Stomach (tissue), 9 donors: ENCODE results near the gene TBC1D3B. TPM values are rescaled to one million over a fixed set of nuclear protein-coding genes. Genes with fewer than 3 reads are reported as not detected.
"Not testable (repeated sequence)": the region's sequence is repeated elsewhere in the genome, so short reads cannot be mapped to it uniquely, and the experiment has no call there.

Source experiments
- DNase-seq, 2 donors: peaks; one replicate each; pipeline versions ENCODE4 v3.0.0 to v3.0.0-alpha.2; 2013 to 2019
- H3K27ac ChIP-seq, 5 donors: fragments of 200-600 bp in 4 of 5; sonication (generic) in 4 of 5; one replicate each; pipeline ENCODE4 v1.5.1; 2013 to 2019; ENCODE audit warnings: mild to moderate bottlenecking in 1 of 5, moderate library complexity in 1 of 5
- H3K27me3 ChIP-seq, 3 donors: fragments of 200-600 bp; sonication (generic); one replicate each; pipeline ENCODE4 v1.5.1; 2017 to 2019; ENCODE audit warnings: mixed run types in 1 of 3
- H3K36me3 ChIP-seq, 4 donors: fragments of 200-600 bp; sonication (generic); 1 replicate in 3 of 4; 2 replicates in 1 of 4; pipeline ENCODE4 v1.5.1; 2016 to 2019
- H3K4me1 ChIP-seq, 4 donors: fragments of 200-600 bp; sonication (generic); one replicate each; pipeline ENCODE4 v1.5.1; 2016 to 2019
- H3K4me3 ChIP-seq, 4 donors: fragments of 200-600 bp; sonication (generic) in 3 of 4; one replicate each; pipeline ENCODE4 v1.5.1; 2016 to 2019; ENCODE audit warnings: mild to moderate bottlenecking in 1 of 4
- H3K9me3 ChIP-seq, 4 donors: fragments of 200-600 bp; sonication (generic); one replicate each; pipeline ENCODE4 v1.5.1; 2016 to 2019
- EP300 ChIP-seq: sonication (generic); formaldehyde crosslinking; IDR thresholded peaks from one replicate; pipeline ENCODE4 v1.6.1; 2017; ENCODE audit warnings: antibody characterized with exemption
- POLR2A ChIP-seq, 4 donors: fragments of 450-650 bp; IDR thresholded peaks; one replicate each; pipeline ENCODE4 v1.6.1; 2016; ENCODE audit warnings: antibody characterized with exemption in 4 of 4, control low read depth in 2 of 4, mild to moderate bottlenecking in 1 of 4, moderate library complexity in 1 of 4
- POLR2AphosphoS5 ChIP-seq, 3 donors: sonication (generic); formaldehyde crosslinking; IDR thresholded peaks; one replicate each; pipeline ENCODE4 v1.6.1; 2016; ENCODE audit warnings: antibody characterized with exemption in 3 of 3
- WGBS, 5 donors: extraction: QIAGEN DNeasy Blood & Tissue Kit in 3 of 5; methylation state at CpG; one replicate each; pipeline versions ENCODE4 v1.1.5 to v1.1.7; 2013 to 2018; 5-methylcytosine and 5-hydroxymethylcytosine counted together
- intact Hi-C: fragments of 100-400 bp; cut with DNase I; formaldehyde crosslinking; loops from one replicate; pipeline ENCODE4 v1.15.1; 2023; ENCODE audit warnings: low total_unique reads
- polyA plus RNA-seq, 3 donors: library from polyadenylated mRNA; stranded (reverse); fragments of 200-250 nt; gene quantifications; one replicate each; pipeline ENCODE4 v1.2.3, GENCODE V29; 2013
- total RNA-seq, 5 donors: library from RNA; depleted of rRNA; stranded (reverse); fragments of >200 nt; gene quantifications; one replicate each; pipeline versions ENCODE4 v1.1.0 to v1.2.3, GENCODE V29; 2014 to 2016
- TF ChIP-seq, protein P1 (sequence below), 7 experiments: fragments of 450-650 bp in 4 of 7; fragments of 200-600 bp in 3 of 7; sonication (generic) in 3 of 7; IDR thresholded peaks; one replicate each; pipeline ENCODE4 v1.5.1; 2016 to 2019; ENCODE audit warnings: antibody characterized with exemption in 7 of 7, control low read depth in 2 of 7, mild to moderate bottlenecking in 1 of 7
- donor health status: healthy with polysubstance abuse.
- donor health status: Bipolar disorder and iron deficiency.
- donor health status: healthy.

The TBC1D3B gene
- total and polyA plus RNA-seq, 8 donors = 0.81 to 4.6 (median 1.6) TPM; not detected in 4

DNA sequence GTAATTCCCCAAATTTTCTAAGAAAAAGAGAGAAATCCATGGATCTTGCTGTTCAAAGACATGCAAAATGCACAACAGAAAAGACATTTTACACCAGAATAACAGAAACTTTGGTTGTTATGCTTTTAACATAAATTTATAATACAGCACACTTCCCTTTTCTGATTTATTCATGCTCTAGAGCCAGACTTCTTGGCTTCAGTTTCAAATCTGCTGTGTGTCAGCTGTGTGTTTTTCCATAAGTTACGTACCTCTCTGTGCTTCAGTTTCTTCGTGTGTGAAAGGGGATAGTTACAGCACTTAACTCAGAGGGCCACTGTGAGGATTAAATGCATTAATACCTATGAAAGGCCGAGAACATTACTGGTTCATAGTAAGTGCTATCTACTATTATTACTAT lies 26.9 kb upstream of the TBC1D3B start:
- peaks cover 0 to 8% (median 0%) of the 10 kb centered on the region in 4 donors for H3K4me1 ChIP-seq
- 81 to 87% (median 85%) methylated on average over 3 of the region's 3 CpGs for WGBS, 5 donors
- peak overlapping the region in 1 of 5 donors; percentile 1 for H3K27ac ChIP-seq
- no peak for TF ChIP-seq POLR2A (IDR thresholded peaks at IDR 0.05)
- no peak for TF ChIP-seq EP300
- TF ChIP-seq POLR2AphosphoS5 (IDR thresholded peaks at IDR 0.05) = no peak
- TF ChIP-seq, protein P1, sequence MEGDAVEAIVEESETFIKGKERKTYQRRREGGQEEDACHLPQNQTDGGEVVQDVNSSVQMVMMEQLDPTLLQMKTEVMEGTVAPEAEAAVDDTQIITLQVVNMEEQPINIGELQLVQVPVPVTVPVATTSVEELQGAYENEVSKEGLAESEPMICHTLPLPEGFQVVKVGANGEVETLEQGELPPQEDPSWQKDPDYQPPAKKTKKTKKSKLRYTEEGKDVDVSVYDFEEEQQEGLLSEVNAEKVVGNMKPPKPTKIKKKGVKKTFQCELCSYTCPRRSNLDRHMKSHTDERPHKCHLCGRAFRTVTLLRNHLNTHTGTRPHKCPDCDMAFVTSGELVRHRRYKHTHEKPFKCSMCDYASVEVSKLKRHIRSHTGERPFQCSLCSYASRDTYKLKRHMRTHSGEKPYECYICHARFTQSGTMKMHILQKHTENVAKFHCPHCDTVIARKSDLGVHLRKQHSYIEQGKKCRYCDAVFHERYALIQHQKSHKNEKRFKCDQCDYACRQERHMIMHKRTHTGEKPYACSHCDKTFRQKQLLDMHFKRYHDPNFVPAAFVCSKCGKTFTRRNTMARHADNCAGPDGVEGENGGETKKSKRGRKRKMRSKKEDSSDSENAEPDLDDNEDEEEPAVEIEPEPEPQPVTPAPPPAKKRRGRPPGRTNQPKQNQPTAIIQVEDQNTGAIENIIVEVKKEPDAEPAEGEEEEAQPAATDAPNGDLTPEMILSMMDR (IDR thresholded peaks at IDR 0.05) = no peak
- no peak overlapping the region for H3K4me3 ChIP-seq
- intact Hi-C loops = no loop called here
- peaks cover 0 to 17% (median 0%) of the 10 kb centered on the region in 3 donors for H3K27me3 ChIP-seq
- no peaks in the 10 kb centered on the region for H3K9me3 ChIP-seq
- no peaks in the 10 kb centered on the region for H3K36me3 ChIP-seq
- no peak for DNase-seq

DNA sequence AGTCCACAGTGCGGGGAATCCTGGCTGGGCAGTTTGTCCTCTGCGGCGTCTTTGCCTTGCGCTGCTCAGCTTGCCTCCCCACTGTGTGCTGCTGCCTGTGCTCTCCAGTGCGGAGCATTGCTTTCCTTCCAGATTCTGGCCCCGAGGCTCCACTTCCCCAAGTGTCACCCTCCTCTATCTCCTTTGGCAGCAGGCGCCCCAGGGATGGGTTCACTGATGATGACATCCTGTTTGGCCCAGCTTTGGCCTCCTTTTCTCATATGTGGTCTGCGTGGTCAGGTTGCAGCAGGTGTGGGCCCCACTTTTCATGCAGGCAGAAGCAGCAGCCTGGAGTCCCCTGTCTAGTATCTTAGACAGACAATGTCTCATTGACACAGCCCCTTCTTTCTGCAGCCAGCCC lies 25.1 kb upstream of the TBC1D3B start:
- 80 to 89% (median 87%) methylated on average over 8 of the region's 8 CpGs for WGBS, 5 donors

DNA sequence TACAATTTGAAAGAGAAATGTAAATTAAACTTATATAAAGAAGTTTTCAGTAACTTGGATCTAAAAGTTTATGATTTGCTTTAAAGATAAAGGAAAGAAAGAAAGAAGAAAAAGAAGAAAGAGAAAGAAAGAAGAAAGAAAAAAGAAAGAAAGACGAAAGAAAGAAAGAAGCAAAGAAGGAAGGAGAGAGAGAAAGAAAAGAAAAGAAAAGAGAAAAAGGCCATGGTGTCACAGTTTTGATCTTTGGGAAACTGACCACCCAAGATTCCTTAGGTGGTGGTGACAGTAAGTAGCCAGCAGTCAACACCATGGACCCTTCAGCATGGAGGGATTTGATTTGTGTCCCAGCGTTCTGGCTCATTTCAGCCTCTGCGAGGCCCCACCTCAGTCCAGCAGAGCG lies 24.7 kb upstream of the TBC1D3B start:
- WGBS, 5 donors = 85 to 100% (median 95%) methylated on average over 1 to 4 of the region's 4 CpGs

More for the DNA sequence above, 25.1 kb upstream of the TBC1D3B start:
- intact Hi-C loops, H3K4me1 ChIP-seq, H3K9me3 ChIP-seq, H3K4me3 ChIP-seq, H3K36me3 ChIP-seq, H3K27ac ChIP-seq: not testable (repeated sequence)
- DNase-seq = peak in 1 of 2 donors; percentile 20
- H3K27me3 ChIP-seq = peaks cover 0 to 27% (median 0%) of the 10 kb centered on the region in 3 donors

DNA sequence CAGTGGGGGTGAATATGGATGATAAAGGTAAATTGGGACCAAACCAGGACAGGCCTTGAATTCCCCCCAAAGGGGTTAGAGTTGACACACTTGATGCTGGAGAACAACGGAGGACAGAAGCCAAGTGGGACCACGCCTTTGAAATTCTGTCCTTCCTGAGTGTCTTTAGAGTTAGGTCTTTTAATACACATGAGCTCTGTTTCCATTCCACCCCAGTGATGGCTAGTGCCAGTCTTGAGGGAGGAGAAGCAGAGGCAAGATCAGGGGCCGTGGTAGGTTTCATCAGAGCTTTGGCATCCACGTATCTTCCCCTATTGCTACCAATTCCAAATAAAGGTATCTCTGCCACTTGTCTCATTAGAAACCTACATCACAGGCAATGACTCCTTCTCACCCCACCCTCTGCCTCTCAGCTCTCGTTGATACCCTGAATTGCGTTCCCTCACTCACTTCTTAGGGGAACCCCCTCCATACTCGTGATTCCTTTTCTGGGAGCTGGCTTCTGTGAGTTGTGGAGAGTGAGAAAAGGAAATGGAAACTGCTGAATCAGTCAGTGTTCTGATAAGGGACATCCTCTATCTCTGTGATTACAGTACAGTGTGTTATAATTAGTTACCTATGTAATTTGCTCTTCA lies 22.5 kb upstream of the TBC1D3B start:
- intact Hi-C loops = no loop called here
- peak overlapping the region in 1 of 5 donors; percentile 5 for H3K27ac ChIP-seq
- H3K4me3 ChIP-seq = no peak overlapping the region
- H3K4me1 ChIP-seq = peaks cover 0 to 8% (median 3%) of the 10 kb centered on the region in 4 donors
- H3K9me3 ChIP-seq = no peaks in the 10 kb centered on the region
- H3K36me3 ChIP-seq = no peaks in the 10 kb centered on the region
- peak in 1 of 2 donors; percentile 32 for DNase-seq
- peaks cover 0 to 41% (median 0%) of the 10 kb centered on the region in 3 donors for H3K27me3 ChIP-seq
- WGBS, 5 donors = 64 to 71% (median 67%) methylated on average over 7 of the region's 7 CpGs
- TF ChIP-seq EP300 = no peak
- TF ChIP-seq POLR2A (IDR thresholded peaks at IDR 0.05) = no peak
- TF ChIP-seq, protein P1 (IDR thresholded peaks at IDR 0.05) = no peak
- no peak for TF ChIP-seq POLR2AphosphoS5 (IDR thresholded peaks at IDR 0.05)

More for the DNA sequence above, 24.7 kb upstream of the TBC1D3B start:
- H3K9me3 ChIP-seq, H3K27ac ChIP-seq, H3K4me1 ChIP-seq, H3K4me3 ChIP-seq, DNase-seq, intact Hi-C loops, H3K36me3 ChIP-seq: not testable (repeated sequence)
- H3K27me3 ChIP-seq = peaks cover 0 to 31% (median 0%) of the 10 kb centered on the region in 3 donors

DNA sequence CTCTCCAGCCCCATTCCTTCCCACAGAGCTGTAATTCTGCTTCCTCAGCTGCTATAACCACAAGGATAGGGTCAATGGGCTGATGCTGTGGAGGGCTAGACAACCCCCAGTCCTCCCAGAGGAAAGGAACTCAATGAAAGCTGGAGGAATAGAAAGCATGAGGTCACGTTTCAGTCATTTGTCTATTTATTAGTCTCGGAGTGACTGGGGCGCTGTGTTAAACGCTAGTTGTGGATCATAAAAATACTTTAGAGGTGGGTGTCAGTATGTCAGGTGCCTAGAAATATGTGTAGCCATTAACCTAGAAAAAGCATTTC lies 20.9 kb upstream of the TBC1D3B start:
- Histone ChIP-seq H3K4me3 (no peak overlapping the region), H3K27me3 (peaks cover 0 to 38% (median 0%) of the 10 kb centered on the region in 3 donors), H3K36me3 (no peaks in the 10 kb centered on the region), H3K27ac (peak overlapping the region in 1 of 5 donors; percentile 44), H3K4me1 (peaks cover 0 to 17% (median 1%) of the 10 kb centered on the region in 4 donors), H3K9me3 (no peaks in the 10 kb centered on the region)
- no peak for DNase-seq
- TF ChIP-seq, protein P1 (IDR thresholded peaks at IDR 0.05) = no peak
- TF ChIP-seq POLR2AphosphoS5 (IDR thresholded peaks at IDR 0.05) = no peak
- TF ChIP-seq EP300 = no peak
- no peak for TF ChIP-seq POLR2A (IDR thresholded peaks at IDR 0.05)
- intact Hi-C loops = no loop called here
- WGBS, 5 donors = 39 to 75% (median 68%) methylated on average over 4 of the region's 4 CpGs
